ENCODE data around the gene RHOB.

- TF ChIP-seq CTCF (IDR thresholded peaks at IDR 0.05) (no peak), POLR2A (IDR thresholded peaks at IDR 0.05) (no peak)
These were observed 26.3 kb downstream of the RHOB start for GRCh38 chr2:20473128-20473527.
